ENCODE measurements around the gene INSIG2.
A peak's percentile ranks its signal among the peaks of the same experiment; 100 is the strongest.

Gene INSIG2

GRCh38 chr2:118088051-118089024 is at the start of gene INSIG2:
INSIG2 (plus strand) TSS chr2:118088471; CDS start chr2:118096557, 8,086 bp downstream.
- DNase-seq (ENCODE audit: low read depth in 2 of 2): peak; percentile 77 to 78

DNA sequence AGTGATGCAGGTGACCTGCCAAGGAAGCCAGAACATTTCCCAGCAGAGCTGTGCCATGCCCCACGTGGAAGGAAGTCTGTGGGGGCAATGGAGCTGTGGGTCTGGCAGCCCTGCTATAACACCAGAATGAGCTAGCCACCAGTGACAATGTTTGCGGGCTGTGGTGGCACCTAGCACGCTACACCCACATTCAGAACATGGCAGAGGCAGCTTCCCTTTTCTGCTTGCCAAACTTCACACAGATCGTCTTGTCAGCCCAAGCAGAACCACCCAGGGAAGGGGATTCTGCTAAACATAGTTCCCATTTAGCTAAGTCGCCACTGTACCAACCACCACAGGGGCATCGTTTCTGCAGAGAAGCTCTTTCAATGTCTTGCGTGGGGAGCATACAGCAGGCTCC is 47.4 kb upstream of the INSIG2 start:
- no peak for DNase-seq (ENCODE audit: low read depth in 2 of 2)

- DNase-seq (ENCODE audit: low read depth in 2 of 2): no peak
Observed at GRCh38 chr2:118044103-118044716, 44.1 kb upstream of the INSIG2 start.

- no peak for DNase-seq (ENCODE audit: low read depth in 2 of 2)
Observed at GRCh38 chr2:118044854-118045253, 43.4 kb upstream of the INSIG2 start.

DNA sequence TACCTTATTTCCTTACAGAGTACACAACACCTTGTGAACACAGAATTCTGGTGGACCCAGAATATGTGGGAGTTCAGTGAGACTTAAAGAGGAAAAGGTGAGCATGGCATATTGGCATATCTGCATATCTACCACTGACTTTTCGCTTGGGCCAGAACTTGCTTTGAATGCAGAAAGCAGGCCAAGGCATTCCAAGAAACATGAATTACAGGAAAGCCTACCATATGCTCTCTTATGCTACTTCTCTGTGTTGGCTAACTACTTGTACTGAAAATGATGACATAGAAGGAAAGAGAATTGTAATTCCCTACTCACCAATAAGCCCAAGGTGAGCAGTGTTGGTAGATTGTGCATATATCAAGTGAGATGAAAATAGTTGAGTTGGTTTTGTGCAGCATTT is 43.0 kb upstream of the INSIG2 start:
- no peak for DNase-seq (ENCODE audit: low read depth in 2 of 2)

DNA sequence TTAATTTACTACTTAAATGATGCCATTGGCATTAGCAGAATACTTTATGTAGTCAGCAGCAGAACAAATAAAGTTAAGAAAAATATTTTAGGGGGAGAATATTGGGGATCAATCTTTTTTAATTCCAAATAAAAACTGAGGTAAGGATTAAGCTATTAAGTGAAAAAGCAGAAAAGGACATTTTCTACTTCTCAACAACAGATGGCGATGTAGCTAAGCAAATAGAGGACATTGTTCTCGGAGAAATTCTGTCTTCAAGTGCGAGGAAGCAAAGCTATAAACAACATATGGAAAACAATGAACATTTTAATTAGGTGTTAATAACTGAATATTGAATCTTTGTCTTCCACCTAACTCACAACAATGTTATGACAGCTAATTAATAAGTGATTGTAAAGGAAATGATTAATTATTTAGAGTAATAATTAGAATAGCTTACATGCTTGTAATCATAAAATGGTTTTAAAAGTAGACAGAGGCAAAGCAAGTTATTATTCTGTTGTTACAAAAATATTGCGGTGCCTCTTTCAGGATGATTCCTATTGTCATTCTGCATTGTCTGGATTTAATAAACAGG is 41.5 kb upstream of the INSIG2 start:
- no peak for DNase-seq (ENCODE audit: low read depth in 2 of 2)

DNA sequence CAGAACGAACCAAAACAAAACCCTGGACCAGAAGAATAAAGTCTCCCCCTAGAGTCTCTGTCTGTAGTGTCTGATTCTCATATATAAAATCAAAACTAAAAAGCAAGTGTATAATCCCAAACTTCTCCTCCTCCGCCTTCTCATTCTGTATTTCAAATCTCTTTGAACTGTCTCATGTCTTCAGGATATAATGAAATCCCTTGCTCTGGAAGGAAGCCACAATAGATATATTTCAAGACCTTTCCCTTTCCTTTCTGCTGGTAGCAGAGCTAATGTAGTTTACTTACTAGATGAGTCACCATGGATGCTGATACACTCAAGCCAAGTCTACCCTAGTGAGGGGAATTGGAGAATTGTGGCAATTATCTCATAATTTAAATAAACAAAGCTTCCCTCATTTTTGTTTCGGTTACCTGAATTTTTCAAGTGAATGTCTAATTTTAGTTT is 40.9 kb upstream of the INSIG2 start:
- DNase-seq (ENCODE audit: low read depth in 2 of 2): no peak

- DNase-seq (ENCODE audit: low read depth in 2 of 2): no peak
Observed at GRCh38 chr2:118048401-118048800, 39.9 kb upstream of the INSIG2 start.

- DNase-seq (ENCODE audit: low read depth in 2 of 2): no peak
Observed at GRCh38 chr2:118049140-118049815, 39.0 kb upstream of the INSIG2 start.

DNA sequence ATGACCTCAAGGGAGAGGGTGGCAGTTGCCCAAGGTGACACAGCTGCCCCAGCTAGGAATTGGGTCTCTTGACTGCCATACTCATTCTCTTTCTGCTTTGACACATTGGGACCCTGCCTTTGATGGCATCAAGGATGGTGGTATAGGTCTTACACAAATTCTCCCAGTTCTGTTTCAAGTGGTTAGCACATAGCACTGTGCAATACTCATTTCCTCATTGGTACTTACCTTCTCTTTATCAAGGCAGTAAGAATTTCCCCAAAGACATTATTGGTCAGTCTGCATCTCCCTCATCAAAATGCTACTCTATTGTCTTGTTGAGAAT is 38.5 kb upstream of the INSIG2 start:
- DNase-seq (ENCODE audit: low read depth in 2 of 2): no peak

- no peak for DNase-seq (ENCODE audit: low read depth in 2 of 2)
Observed at GRCh38 chr2:118050386-118050785, 37.9 kb upstream of the INSIG2 start.

GRCh38 chr2:118050974-118051373 is 37.3 kb upstream of the INSIG2 start:
- no peak for DNase-seq (ENCODE audit: low read depth in 2 of 2)

DNA sequence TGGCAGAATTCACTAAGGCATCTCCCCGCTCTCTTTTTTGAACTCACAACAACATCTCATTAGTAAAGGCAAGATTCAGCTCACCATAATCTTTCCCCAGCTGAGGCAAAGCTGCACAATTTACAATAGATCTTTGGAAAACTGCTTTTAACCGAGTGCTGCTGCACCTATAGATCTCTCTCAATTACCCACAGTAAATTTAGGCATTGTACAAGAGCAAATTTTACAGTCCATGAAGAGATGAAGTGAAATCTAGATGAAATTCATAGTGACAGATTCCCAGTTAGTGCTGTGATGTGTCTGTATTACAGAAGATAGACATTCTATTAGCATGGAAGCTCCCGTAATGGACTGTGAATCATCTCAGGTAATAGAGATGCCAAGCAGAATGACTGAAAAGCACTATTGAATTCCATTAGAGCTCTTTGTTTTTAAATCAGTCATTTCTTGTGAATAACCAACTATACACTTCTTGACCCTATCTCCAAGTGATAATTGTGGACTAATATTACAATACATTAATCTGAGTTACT is 36.4 kb upstream of the INSIG2 start:
- no peak for DNase-seq (ENCODE audit: low read depth in 2 of 2)

GRCh38 chr2:118052474-118052873 is 35.8 kb upstream of the INSIG2 start:
- DNase-seq (ENCODE audit: low read depth in 2 of 2): no peak

- no peak for DNase-seq (ENCODE audit: low read depth in 2 of 2)
Observed at GRCh38 chr2:118053681-118054080, 34.6 kb upstream of the INSIG2 start.

GRCh38 chr2:118054213-118055008 is 33.9 kb upstream of the INSIG2 start:
- no peak for DNase-seq (ENCODE audit: low read depth in 2 of 2)

GRCh38 chr2:118055512-118056164 is 32.6 kb upstream of the INSIG2 start:
- no peak for DNase-seq (ENCODE audit: low read depth in 2 of 2)

DNA sequence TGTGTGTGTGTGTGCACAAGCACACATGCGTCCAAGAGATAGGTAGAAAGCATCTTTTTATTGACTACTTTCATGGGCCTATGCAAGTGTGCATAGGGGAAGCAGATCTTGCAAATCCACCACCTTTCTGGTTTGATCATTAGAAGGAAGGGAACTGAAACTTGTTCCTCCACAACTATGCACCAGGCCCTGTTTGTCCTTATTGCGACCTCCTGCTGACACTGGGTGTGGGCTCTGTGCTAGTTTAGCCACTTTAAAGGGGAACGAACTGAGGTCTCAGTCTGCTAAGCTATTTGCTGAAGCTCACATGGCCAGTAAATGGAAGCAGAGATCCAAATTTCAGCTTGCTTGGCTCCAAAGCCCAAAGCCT is 32.1 kb upstream of the INSIG2 start:
- no peak for DNase-seq (ENCODE audit: low read depth in 2 of 2)

GRCh38 chr2:118056801-118057200 is 31.5 kb upstream of the INSIG2 start:
- no peak for DNase-seq (ENCODE audit: low read depth in 2 of 2)

GRCh38 chr2:118058951-118059350 is 29.3 kb upstream of the INSIG2 start:
- DNase-seq (ENCODE audit: low read depth in 2 of 2): no peak

All from activated CD8-positive, alpha-beta memory T cell treated with anti-CD3 and anti-CD28 coated beads for 4 hours (primary cell).